DLD1 (cell line): ENCODE measurements around the gene DNAJC5.

ENCODE experiments used
- in situ Hi-C: cut with HindIII; loops from 2 replicates; pipeline ENCODE4 v1.10.0; 2017; ENCODE audit warnings: low sequenced_read_pairs

The DNAJC5 gene

DNA sequence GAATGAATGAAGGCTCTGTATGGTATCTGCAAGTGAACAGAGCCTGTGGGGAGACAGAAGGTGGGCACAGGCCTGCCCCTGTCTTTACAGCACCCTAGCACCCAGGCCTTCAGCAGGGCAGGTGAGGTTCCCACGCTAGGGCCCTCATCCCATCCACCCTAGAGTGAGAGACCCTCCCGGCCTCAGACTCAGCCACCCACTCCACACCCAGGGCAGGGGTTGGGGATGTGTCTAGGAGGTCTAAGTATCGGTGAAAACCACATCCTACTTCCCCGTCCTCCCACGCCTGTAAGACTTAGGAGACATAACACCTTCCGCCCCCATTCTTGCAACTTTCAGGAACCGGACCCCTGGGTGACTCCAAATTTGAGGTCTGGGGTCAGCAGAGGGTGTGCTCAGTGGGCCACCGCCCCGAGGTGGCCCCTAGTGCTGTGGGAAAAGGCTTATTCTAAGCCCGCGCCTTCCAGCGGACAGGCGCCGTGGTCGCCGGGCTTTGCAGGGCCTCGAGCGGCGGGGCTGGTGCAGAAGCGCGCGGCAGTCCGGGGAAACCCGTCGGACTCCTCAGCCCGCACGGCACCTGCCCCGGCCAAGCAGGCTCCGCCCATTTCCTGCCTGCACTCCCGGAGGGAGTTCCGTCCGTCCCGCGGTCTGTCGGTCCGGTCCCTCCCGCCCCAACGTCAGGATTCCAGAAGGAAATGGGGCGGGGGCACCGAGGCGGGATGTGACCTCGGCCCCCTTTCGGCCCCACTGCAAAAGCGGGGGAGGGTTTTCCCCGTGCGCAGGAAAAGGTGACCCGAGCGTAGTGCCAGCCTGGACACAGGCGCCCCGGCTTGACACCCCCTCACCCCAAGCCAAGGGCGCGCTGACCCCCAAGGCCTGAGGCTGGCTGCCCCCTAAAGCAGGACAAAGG lies 83.6 kb downstream of the DNAJC5 start:
- in situ Hi-C loops: no loop called here

DNA sequence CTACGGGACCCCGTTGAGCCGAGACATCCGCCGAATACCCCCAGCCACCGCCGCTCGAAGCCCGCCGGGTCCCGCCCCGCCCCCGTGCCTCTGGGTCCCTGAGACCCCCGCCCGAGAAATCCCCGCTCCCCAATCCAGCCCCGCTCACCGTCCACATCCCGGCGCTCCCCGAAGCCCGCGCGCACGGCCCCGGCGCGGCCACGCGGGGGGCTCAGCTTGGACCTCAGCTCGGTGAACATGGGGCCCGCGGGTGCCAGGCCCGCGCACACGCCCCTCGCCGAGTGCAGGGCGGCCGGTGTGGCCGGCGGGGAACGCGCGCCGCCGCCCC lies 84.3 kb downstream of the DNAJC5 start:
- in situ Hi-C loops: no loop called here

DNA sequence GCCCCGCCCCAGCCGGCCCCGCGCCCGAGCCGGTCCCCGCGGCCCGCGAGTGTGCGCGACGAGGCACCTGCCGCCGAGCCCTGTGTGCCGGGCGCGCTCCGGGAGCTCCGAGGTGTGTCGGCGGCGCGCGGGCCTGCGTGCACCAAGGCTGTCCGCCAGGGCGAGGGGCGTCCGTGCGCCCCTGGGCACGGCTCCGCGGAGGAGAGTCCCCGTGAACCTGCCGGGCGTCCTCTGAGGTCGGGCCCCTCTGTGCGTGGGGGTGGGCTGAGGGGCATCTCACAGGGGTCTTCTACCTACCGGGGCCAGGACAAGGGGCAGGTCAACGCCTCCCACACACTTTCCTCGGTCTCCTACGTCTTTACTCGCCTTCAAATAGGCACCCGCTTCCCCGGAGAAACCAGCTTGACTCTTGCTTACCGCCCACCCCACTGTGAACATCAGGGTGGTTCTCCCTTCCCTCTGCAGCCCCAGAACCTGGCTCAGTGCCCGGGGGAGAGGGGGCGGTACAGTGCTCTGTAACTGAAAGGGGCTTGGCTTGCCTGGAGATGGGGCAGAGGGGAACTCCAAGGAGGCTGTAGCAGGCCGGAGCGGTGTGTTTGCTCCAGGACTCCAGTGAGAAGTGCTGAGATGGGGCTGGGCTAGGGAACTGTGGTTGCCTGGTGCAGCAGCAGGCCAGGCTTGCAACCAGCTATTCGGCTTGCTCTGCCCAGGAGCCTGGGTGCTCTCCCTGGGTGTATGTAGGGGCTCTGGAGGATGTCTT lies 84.8 kb downstream of the DNAJC5 start, which contains the start of gene SAMD10:
TSS of gene SAMD10 (minus strand) at position 86 of the 760 bp plus-strand sequence. CDS start 175 bp downstream, outside the sequence.
- in situ Hi-C loops: no loop called here

DNA sequence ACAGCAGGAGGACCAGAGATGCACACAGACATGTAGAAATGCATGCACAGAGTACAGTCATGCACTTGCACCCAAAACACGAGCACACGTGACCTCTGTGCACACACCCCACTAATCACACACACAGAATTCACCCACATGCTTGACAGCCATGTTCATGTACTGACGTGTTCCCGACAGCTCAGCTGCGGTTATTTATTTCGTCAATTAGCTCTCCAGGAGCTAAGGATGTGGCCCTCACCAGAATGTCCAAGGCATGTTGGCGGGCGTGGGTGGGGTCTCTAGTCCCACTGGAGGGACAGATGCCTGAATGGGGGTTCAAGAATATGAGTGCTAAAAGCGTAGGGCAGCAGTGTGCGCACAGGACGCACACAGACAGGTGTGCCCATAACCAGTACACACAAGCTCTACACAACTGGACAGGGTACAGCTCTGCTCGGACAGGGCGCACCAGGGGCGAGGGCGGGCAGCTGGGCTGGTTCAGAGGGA lies 85.4 kb downstream of the DNAJC5 start:
- in situ Hi-C loops: no loop called here

DNA sequence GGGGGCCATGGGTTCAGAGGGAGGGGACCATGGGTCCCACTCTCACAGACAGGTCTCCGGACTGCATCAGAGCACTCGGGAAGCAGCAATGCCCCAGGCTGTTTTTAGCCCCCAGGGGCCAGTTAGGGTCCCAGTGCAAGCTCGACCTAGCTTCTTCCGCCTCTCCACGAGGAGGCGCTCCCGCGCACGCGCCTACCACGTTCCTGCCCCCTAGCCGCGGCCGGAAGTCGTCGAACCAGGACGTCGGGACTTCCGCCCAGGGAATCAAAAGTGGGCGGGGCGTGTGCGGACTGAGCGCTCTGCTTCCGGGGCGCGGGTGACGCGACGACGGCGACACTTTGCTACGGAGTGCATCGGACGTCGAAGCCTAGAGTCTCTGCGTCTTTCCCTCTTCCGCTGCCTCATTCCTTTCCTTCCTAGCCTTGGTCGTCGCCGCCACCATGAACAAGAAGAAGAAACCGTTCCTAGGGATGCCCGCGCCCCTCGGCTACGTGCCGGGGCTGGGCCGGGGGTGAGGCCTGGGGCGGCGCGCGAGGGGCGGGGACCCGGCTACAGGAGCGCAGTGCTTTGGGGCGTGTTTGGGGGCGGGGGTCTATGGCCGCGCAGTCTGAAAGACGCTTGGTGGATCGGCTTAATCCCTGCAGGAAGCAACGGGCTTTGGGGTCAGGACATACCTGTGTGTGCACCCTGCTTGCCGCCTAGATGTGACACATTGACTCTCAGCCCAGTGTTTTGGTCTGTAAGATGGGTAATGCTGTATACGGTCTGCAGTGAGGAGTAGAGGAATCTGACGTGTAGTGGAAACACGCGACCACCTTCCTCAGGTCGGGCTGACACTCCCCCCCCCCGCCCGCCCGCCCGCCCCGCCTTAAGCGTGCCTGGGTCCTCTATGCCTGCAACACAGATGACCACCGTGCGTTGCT lies 86.1 kb downstream of the DNAJC5 start, which contains the start of gene PRPF6:
TSS of gene PRPF6 (plus strand) at position 327 of the 923 bp plus-strand sequence. CDS start at position 441, 114 bp downstream.
- in situ Hi-C loops: no loop called here

DNA sequence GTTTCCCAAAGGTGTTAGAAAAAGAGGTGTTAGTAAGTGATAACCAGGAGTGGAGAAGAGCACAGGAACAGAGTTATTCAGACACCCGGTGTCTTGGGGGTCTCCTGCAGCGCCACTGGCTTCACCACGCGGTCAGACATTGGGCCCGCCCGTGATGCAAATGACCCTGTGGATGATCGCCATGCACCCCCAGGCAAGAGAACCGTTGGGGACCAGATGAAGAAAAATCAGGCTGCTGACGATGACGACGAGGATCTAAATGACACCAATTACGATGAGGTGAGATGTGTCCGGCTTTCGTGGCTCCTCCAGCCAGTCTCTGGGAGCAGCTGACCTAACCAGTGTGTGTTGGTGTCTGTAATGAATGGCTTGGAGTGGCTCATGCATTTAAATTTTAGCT lies 88.0 kb downstream of the DNAJC5 start:
- in situ Hi-C loops: no loop called here
